ENCODE measurements around the gene EXOSC3. TPM values are rescaled to one million over a fixed set of nuclear protein-coding genes. Genes with fewer than 3 reads are reported as not detected.
A peak's percentile ranks its signal among the peaks of the same experiment; 100 is the strongest.

The EXOSC3 gene
- total and polyA plus RNA-seq, 9 of the 15 experiments (the other 6 are each of a cell fraction or from before 2014, with no cell fraction given): 18.5 to 266 (median 114) TPM

DNA sequence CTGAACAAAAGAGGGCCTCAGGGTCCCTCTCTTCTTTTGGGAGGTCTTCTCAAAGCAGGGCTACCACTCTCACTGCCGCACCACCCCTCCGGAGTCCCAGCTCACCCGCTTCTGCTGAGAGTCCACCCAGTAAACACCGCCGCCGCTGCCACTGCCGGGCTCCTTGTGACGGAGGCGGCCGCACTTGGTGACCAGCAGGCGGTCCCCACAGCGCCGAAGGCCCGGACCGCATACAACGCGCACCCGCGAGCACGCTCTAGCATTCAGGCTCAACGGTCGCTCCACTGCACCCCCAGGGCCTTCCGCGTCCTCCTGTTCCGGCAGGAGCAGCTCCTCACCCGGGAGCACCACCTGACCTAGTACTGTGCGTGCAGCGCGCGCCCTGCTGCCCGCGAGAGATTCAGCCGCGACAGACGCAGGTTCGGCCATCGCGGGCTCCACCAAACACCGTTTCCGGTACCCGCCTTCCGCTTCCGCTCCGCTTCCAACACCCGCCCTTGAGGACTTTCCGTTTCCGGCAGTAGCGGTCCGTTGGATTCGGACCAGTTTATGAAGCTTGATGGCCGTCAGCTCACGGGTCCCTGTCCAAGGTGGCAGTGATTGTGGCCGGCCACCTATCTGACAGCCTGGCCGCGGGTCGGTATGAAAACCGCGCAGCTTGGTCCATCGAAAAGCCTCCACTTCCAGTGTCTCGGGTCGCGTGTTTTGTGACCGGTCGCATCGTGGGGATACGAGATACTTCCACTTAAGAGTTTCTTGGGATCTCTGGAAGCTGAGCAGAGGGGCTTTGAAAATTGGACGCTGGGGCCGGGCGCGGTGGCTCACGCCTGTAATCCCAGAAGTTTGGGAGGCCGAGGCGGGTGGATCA is at the start of gene EXOSC3 (continued):
- TF ChIP-seq, protein P1, sequence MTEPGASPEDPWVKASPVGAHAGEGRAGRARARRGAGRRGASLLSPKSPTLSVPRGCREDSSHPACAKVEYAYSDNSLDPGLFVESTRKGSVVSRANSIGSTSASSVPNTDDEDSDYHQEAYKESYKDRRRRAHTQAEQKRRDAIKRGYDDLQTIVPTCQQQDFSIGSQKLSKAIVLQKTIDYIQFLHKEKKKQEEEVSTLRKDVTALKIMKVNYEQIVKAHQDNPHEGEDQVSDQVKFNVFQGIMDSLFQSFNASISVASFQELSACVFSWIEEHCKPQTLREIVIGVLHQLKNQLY (CRISPR knock-in tag; conservative IDR thresholded peaks at IDR 0.05): no peak
- TF ChIP-seq ZNF174 (CRISPR knock-in tag; IDR thresholded peaks at IDR 0.05) (no peak), KDM5B (IDR thresholded peaks at IDR 0.05; ENCODE audit: insufficient replicate concordance, low read depth, low read length) (peak; percentile 96), ARNT (IDR thresholded peaks at IDR 0.05) (no peak), PTTG1 (tag; IDR thresholded peaks at IDR 0.05; ENCODE audit: low read depth) (no peak), NONO (IDR thresholded peaks at IDR 0.05; ENCODE audit: low read depth in 2 of 2, low read length in 1 of 2) (no peak), L3MBTL2 (IDR thresholded peaks at IDR 0.05) (peak; percentile 71), EP300 (IDR thresholded peaks at IDR 0.05; ENCODE audit: low read length) (no peak), MYC (IDR thresholded peaks at IDR 0.05; ENCODE audit: low read depth, low read length) (peak; percentile 89), MYC (CRISPR knock-in tag; IDR thresholded peaks at IDR 0.05; ENCODE audit: borderline replicate concordance, low read depth) (peak; percentile 66; the same call in 1 of the 2 replicates), CCNT2 (IDR thresholded peaks at IDR 0.05; ENCODE audit: borderline replicate concordance, extremely low read depth, insufficient read length, low read depth, low read length) (peak; percentile 72), ETV5 (CRISPR knock-in tag; IDR thresholded peaks at IDR 0.05; ENCODE audit: low read depth) (peak; percentile 95), RBM22 (IDR thresholded peaks at IDR 0.05; ENCODE audit: low read depth, low read length, poor library complexity, severe bottlenecking) (peak; percentile 60), BRD4 (IDR thresholded peaks at IDR 0.05) (no peak; the same call in 1 of the 2 replicates), ASH1L (IDR thresholded peaks at IDR 0.05; ENCODE audit: borderline replicate concordance, low read depth, partially characterized antibody) (peak; percentile 35), SRSF9 (IDR thresholded peaks at IDR 0.05; ENCODE audit: borderline replicate concordance, low read depth, low read length) (no peak), KAT2B (IDR thresholded peaks at IDR 0.05; ENCODE audit: low read depth, low read length) (no peak), YBX1 (IDR thresholded peaks at IDR 0.05) (no peak)
- TF ChIP-seq, protein P2, sequence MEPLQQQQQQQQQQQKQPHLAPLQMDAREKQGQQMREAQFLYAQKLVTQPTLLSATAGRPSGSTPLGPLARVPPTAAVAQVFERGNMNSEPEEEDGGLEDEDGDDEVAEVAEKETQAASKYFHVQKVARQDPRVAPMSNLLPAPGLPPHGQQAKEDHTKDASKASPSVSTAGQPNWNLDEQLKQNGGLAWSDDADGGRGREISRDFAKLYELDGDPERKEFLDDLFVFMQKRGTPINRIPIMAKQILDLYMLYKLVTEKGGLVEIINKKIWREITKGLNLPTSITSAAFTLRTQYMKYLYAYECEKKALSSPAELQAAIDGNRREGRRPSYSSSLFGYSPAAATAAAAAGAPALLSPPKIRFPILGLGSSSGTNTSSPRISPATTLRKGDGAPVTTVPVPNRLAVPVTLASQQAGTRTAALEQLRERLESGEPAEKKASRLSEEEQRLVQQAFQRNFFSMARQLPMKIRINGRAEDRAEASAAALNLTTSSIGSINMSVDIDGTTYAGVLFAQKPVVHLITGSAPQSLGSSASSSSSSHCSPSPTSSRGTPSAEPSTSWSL (CRISPR knock-in tag; IDR thresholded peaks at IDR 0.05; ENCODE audit: borderline replicate concordance): no peak
- TF ChIP-seq, protein P3, sequence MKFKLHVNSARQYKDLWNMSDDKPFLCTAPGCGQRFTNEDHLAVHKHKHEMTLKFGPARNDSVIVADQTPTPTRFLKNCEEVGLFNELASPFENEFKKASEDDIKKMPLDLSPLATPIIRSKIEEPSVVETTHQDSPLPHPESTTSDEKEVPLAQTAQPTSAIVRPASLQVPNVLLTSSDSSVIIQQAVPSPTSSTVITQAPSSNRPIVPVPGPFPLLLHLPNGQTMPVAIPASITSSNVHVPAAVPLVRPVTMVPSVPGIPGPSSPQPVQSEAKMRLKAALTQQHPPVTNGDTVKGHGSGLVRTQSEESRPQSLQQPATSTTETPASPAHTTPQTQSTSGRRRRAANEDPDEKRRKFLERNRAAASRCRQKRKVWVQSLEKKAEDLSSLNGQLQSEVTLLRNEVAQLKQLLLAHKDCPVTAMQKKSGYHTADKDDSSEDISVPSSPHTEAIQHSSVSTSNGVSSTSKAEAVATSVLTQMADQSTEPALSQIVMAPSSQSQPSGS (CRISPR knock-in tag; IDR thresholded peaks at IDR 0.05): no peak

All from K562 (cell line).